ENCODE data around the gene MEGF9.

The MEGF9 gene

GRCh38 chr9:120676767-120677402, 37.4 kb downstream of the MEGF9 start:
- Histone ChIP-seq H3K9ac (ENCODE audit: low read length) (no peak overlapping the region), H3F3A (ENCODE audit: insufficient read depth) (no peaks in the 10 kb centered on the region), H3K79me2 (ENCODE audit: insufficient read depth, low read length) (no peaks in the 10 kb centered on the region), H4K20me1 (ENCODE audit: low read depth, low read length) (no peaks in the 10 kb centered on the region), H3K4me3 (ENCODE audit: insufficient read depth, low read length, poor library complexity, severe bottlenecking) (no peak overlapping the region), H3K27me3 (ENCODE audit: low read length) (no peaks in the 10 kb centered on the region), H3K9me2 (replicated peaks; ENCODE audit: insufficient read depth, low read length) (no peaks in the 10 kb centered on the region), H3K9me3 (ENCODE audit: insufficient read depth, low read length) (no peaks in the 10 kb centered on the region), H3K36me3 (ENCODE audit: low read length) (no peaks in the 10 kb centered on the region), H3K27ac (ENCODE audit: low read depth, low read length) (no peak overlapping the region), H3K4me2 (ENCODE audit: low read depth, low read length, poor library complexity, severe bottlenecking) (no peak overlapping the region), H2AFZ (ENCODE audit: low read depth, low read length, severe bottlenecking) (no peak overlapping the region)
- TF ChIP-seq, protein P1, sequence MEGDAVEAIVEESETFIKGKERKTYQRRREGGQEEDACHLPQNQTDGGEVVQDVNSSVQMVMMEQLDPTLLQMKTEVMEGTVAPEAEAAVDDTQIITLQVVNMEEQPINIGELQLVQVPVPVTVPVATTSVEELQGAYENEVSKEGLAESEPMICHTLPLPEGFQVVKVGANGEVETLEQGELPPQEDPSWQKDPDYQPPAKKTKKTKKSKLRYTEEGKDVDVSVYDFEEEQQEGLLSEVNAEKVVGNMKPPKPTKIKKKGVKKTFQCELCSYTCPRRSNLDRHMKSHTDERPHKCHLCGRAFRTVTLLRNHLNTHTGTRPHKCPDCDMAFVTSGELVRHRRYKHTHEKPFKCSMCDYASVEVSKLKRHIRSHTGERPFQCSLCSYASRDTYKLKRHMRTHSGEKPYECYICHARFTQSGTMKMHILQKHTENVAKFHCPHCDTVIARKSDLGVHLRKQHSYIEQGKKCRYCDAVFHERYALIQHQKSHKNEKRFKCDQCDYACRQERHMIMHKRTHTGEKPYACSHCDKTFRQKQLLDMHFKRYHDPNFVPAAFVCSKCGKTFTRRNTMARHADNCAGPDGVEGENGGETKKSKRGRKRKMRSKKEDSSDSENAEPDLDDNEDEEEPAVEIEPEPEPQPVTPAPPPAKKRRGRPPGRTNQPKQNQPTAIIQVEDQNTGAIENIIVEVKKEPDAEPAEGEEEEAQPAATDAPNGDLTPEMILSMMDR (IDR thresholded peaks at IDR 0.05; ENCODE audit: insufficient read depth, low read length, poor library complexity, severe bottlenecking), result no peak
- no peak for TF ChIP-seq EZH2phosphoT487 (conservative IDR thresholded peaks at IDR 0.05; ENCODE audit: low read length)

GRCh38 chr9:120668399-120668798, 45.9 kb downstream of the MEGF9 start:
- peaks cover 3% of the 10 kb centered on the region; the same call in 1 of the 2 replicates for H4K20me1 ChIP-seq (ENCODE audit: low read depth, low read length)
- TF ChIP-seq, protein P1 (IDR thresholded peaks at IDR 0.05; ENCODE audit: insufficient read depth, low read length, poor library complexity, severe bottlenecking), result no peak
- H3K27ac ChIP-seq (ENCODE audit: low read depth, low read length), result no peak overlapping the region

GRCh38 chr9:120663950-120664349, 50.3 kb downstream of the MEGF9 start:
- no peak overlapping the region for H2AFZ ChIP-seq (ENCODE audit: low read depth, low read length, severe bottlenecking)

More at GRCh38 chr9:120668399-120668798, 45.9 kb downstream of the MEGF9 start:
- H3F3A ChIP-seq (ENCODE audit: insufficient read depth), result no peaks in the 10 kb centered on the region
- H3K9me2 ChIP-seq (replicated peaks; ENCODE audit: insufficient read depth, low read length), result no peaks in the 10 kb centered on the region
- H3K9me3 ChIP-seq (ENCODE audit: insufficient read depth, low read length), result no peaks in the 10 kb centered on the region
- no peaks in the 10 kb centered on the region for H3K27me3 ChIP-seq (ENCODE audit: low read length)
- H2AFZ ChIP-seq (ENCODE audit: low read depth, low read length, severe bottlenecking), result no peak overlapping the region
- no peaks in the 10 kb centered on the region for H3K36me3 ChIP-seq (ENCODE audit: low read length)
- no peak overlapping the region for H3K9ac ChIP-seq (ENCODE audit: low read length)
- H3K4me2 ChIP-seq (ENCODE audit: low read depth, low read length, poor library complexity, severe bottlenecking), result no peak overlapping the region
- H3K79me2 ChIP-seq (ENCODE audit: insufficient read depth, low read length), result no peaks in the 10 kb centered on the region
- no peak overlapping the region for H3K4me3 ChIP-seq (ENCODE audit: insufficient read depth, low read length, poor library complexity, severe bottlenecking)

More at GRCh38 chr9:120663950-120664349, 50.3 kb downstream of the MEGF9 start:
- no peaks in the 10 kb centered on the region for H3K79me2 ChIP-seq (ENCODE audit: insufficient read depth, low read length)
- no peaks in the 10 kb centered on the region for H3K27me3 ChIP-seq (ENCODE audit: low read length)
- no peaks in the 10 kb centered on the region for H3K36me3 ChIP-seq (ENCODE audit: low read length)
- H4K20me1 ChIP-seq (ENCODE audit: low read depth, low read length), result peaks cover 3% of the 10 kb centered on the region; the same call in 1 of the 2 replicates
- H3K4me3 ChIP-seq (ENCODE audit: insufficient read depth, low read length, poor library complexity, severe bottlenecking), result no peak overlapping the region
- H3K9me3 ChIP-seq (ENCODE audit: insufficient read depth, low read length), result no peaks in the 10 kb centered on the region
- H3K27ac ChIP-seq (ENCODE audit: low read depth, low read length), result no peak overlapping the region
- H3K9ac ChIP-seq (ENCODE audit: low read length), result no peak overlapping the region
- H3K9me2 ChIP-seq (replicated peaks; ENCODE audit: insufficient read depth, low read length), result no peaks in the 10 kb centered on the region
- TF ChIP-seq, protein P1 (IDR thresholded peaks at IDR 0.05; ENCODE audit: insufficient read depth, low read length, poor library complexity, severe bottlenecking), result no peak
- TF ChIP-seq EZH2phosphoT487 (conservative IDR thresholded peaks at IDR 0.05; ENCODE audit: low read length), result no peak
- H3K4me2 ChIP-seq (ENCODE audit: low read depth, low read length, poor library complexity, severe bottlenecking), result no peak overlapping the region
- H3F3A ChIP-seq (ENCODE audit: insufficient read depth), result no peaks in the 10 kb centered on the region

Data from SU-DHL-6 (cell line).